IMR-90 (cell line): ENCODE measurements around the gene IP6K2. TPM values are rescaled to one million over a fixed set of nuclear protein-coding genes. Genes with fewer than 3 reads are reported as not detected.

Experiments
- ATAC-seq: fragments of 200-7000 bp; cut with Tn5 transposase; 2 replicates; pipeline ENCODE4 v1.9.1; 2020; ENCODE audit warnings: low read depth, mild to moderate bottlenecking, moderate library complexity
- BruUV-seq: library from RNA; stranded (reverse); fragments of 400-500 nt; replicated peaks from 2 replicates; lab custom pipeline; 2021; lab: Mats Ljungman, UMichigan
- CTCF ChIA-PET: fragments of 300-600 bp; formaldehyde crosslinking; extraction: SDS; loops from one replicate; lab custom pipeline; 2021; ENCODE audit warnings: antibody characterized with exemption; lab: Yijun Ruan, JAX
- POLR2A ChIA-PET: fragments of 300-600 bp; sonication (Branson Sonifier 250); formaldehyde crosslinking; loops from one replicate; lab custom pipeline; 2022; ENCODE audit warnings: antibody characterized with exemption; ENCODE audit not compliant: unreplicated experiment; lab: Charles Lee
- DNase-seq: peaks from one replicate; pipeline ENCODE4 v3.0.0; 2013
- H2AFZ ChIP-seq: replicated peaks from 2 replicates; pipeline ENCODE3; 2013; ENCODE audit warnings: low read length, mild to moderate bottlenecking; ENCODE audit not compliant: poor library complexity
- H2AK5ac ChIP-seq: 2 replicates; pipeline ENCODE4 v1.6.1; 2013; ENCODE audit warnings: low read depth, low read length, inconsistent platforms
- H2AK9ac ChIP-seq: replicated peaks from 2 replicates; pipeline ENCODE3; 2013; ENCODE audit warnings: mild to moderate bottlenecking, low read depth, low read length, moderate library complexity; ENCODE audit not compliant: poor library complexity
- H2BK120ac ChIP-seq: 2 replicates; pipeline ENCODE4 v1.6.1; 2013; ENCODE audit warnings: low read depth, low read length, inconsistent platforms
- H2BK15ac ChIP-seq: 3 replicates; pipeline ENCODE4 v1.6.1; 2013; ENCODE audit warnings: low read depth, low read length, inconsistent platforms
- H2BK20ac ChIP-seq: 2 replicates; pipeline ENCODE4 v1.6.1; 2013; ENCODE audit warnings: low read depth, mild to moderate bottlenecking, inconsistent platforms, low read length, moderate library complexity
- H2BK5ac ChIP-seq: 2 replicates; pipeline ENCODE4 v1.6.1; 2013; ENCODE audit warnings: mild to moderate bottlenecking, low read depth, low read length, inconsistent platforms; ENCODE audit not compliant: poor library complexity, severe bottlenecking
- H3K14ac ChIP-seq: replicated peaks from 2 replicates; pipeline ENCODE4 v1.6.1; 2013; ENCODE audit warnings: low read depth, low read length, inconsistent platforms
- H3K18ac ChIP-seq: 2 replicates; pipeline ENCODE4 v1.6.1; 2013; ENCODE audit warnings: low read depth, low read length, control low read depth
- H3K23ac ChIP-seq: 2 replicates; pipeline ENCODE4 v1.6.1; 2013; ENCODE audit warnings: low read depth, low read length, inconsistent platforms
- H3K27ac ChIP-seq: 2 replicates; pipeline ENCODE4 v1.5.1; 2013; ENCODE audit warnings: mild to moderate bottlenecking, control low read depth, low read length; ENCODE audit not compliant: insufficient read depth
- H3K27me3 ChIP-seq: 2 replicates; pipeline ENCODE4 v1.6.1; 2013; ENCODE audit warnings: low read length; ENCODE audit not compliant: control insufficient read depth, insufficient read depth
- H3K36me3 ChIP-seq: 2 replicates; pipeline ENCODE4 v1.6.1; 2013; ENCODE audit warnings: low read length, mixed read lengths; ENCODE audit not compliant: control insufficient read depth, insufficient read depth
- H3K4ac ChIP-seq: 2 replicates; pipeline ENCODE4 v1.6.1; 2013; ENCODE audit warnings: low read depth, low read length, inconsistent platforms
- H3K4me1 ChIP-seq: 2 replicates; pipeline ENCODE4 v1.6.1; 2013; ENCODE audit warnings: low read length, mixed read lengths; ENCODE audit not compliant: control insufficient read depth, insufficient read depth
- H3K4me2 ChIP-seq: 2 replicates; pipeline ENCODE4 v1.6.1; 2013; ENCODE audit warnings: low read depth, mild to moderate bottlenecking, control low read depth, low read length, moderate library complexity
- H3K4me3 ChIP-seq: 2 replicates; pipeline ENCODE4 v1.5.1; 2013; ENCODE audit warnings: low read depth, mild to moderate bottlenecking, control low read depth, low read length, moderate library complexity; ENCODE audit not compliant: insufficient read depth
- H3K56ac ChIP-seq: 2 replicates; pipeline ENCODE4 v1.6.1; 2013; ENCODE audit warnings: low read length, inconsistent platforms; ENCODE audit not compliant: insufficient read depth; ENCODE audit errors: extremely low read depth
- H3K79me1 ChIP-seq, 2 experiments: 2 replicates each; pipeline ENCODE4 v1.6.1; 2013; ENCODE audit warnings: low read length in 2 of 2, inconsistent platforms in 1 of 2, low read depth in 1 of 2
- H3K9ac ChIP-seq: 2 replicates; pipeline ENCODE4 v1.6.1; 2013; ENCODE audit warnings: low read depth, low read length, control low read depth
- H3K9me1 ChIP-seq: 2 replicates; pipeline ENCODE4 v1.6.1; 2013; ENCODE audit warnings: low read length, inconsistent platforms; ENCODE audit not compliant: insufficient read depth
- H3K9me3 ChIP-seq: 2 replicates; pipeline ENCODE4 v1.6.1; 2013; ENCODE audit warnings: low read length; ENCODE audit not compliant: control insufficient read depth, insufficient read depth
- H4K20me1 ChIP-seq: 2 replicates; pipeline ENCODE4 v1.6.1; 2013; ENCODE audit warnings: low read length, inconsistent platforms; ENCODE audit not compliant: insufficient read depth
- H4K5ac ChIP-seq: 2 replicates; pipeline ENCODE4 v1.6.1; 2013; ENCODE audit warnings: mild to moderate bottlenecking, low read depth, low read length, control low read depth
- H4K8ac ChIP-seq, 2 experiments: 2 replicates each; pipeline ENCODE4 v1.6.1; 2013; ENCODE audit warnings: low read depth in 2 of 2, low read length in 2 of 2, control low read depth in 1 of 2, inconsistent platforms in 1 of 2
- H4K91ac ChIP-seq: 2 replicates; pipeline ENCODE4 v1.6.1; 2013; ENCODE audit warnings: low read depth, low read length, inconsistent platforms; ENCODE audit not compliant: insufficient read depth
- CEBPB ChIP-seq: IDR thresholded peaks from 2 replicates; pipeline ENCODE4 v1.6.1; 2012; ENCODE audit warnings: low read depth, low read length, improper control_type of control experiment
- MAFK ChIP-seq: IDR thresholded peaks from 2 replicates; pipeline ENCODE4 v1.6.1; 2012; ENCODE audit warnings: low read depth, low read length, improper control_type of control experiment
- POLR2A ChIP-seq: IDR thresholded peaks from 2 replicates; pipeline ENCODE4 v1.6.1; 2012; ENCODE audit warnings: mild to moderate bottlenecking, low read depth, low read length
- RCOR1 ChIP-seq: IDR thresholded peaks from 2 replicates; pipeline ENCODE4 v1.6.1; 2012; ENCODE audit warnings: mild to moderate bottlenecking, low read length, improper control_type of control experiment; ENCODE audit not compliant: insufficient replicate concordance
- WGBS, 2 experiments: methylation state at CpG; one replicate each; pipeline versions ENCODE4 v1.1.5 to v1.1.7; 2013; ENCODE audit warnings: missing lambda C conversion rate in 2 of 2; ENCODE audit not compliant: insufficient read length in 1 of 2; ENCODE audit errors: extremely low coverage in 2 of 2; 5-methylcytosine and 5-hydroxymethylcytosine counted together
- dilution Hi-C: fragments of 300-500 bp; cut with HindIII; formaldehyde crosslinking; loops from one replicate; pipeline ENCODE4 v1.14.3; 2018; ENCODE audit warnings: low sequenced_read_pairs; ENCODE audit not compliant: unreplicated experiment
- in situ Hi-C: fragments of 300-500 bp; cut with MboI; formaldehyde crosslinking; loops from 3 replicates; pipeline ENCODE4 v1.14.3; 2019; ENCODE audit warnings: low sequenced_read_pairs, inconsistent platforms, mixed read lengths
- intact Hi-C: fragments of 100-400 bp; cut with micrococcal nuclease; formaldehyde crosslinking; loops from 2 replicates; pipeline ENCODE4 v1.10.0; 2022
- polyA plus RNA-seq, 3 experiments: library from polyadenylated mRNA; depleted of rRNA; stranded (reverse); fragments of >200 nt; gene quantifications; 2 replicates each; pipeline ENCODE4 v1.2.3, GENCODE V29; 2012; ENCODE audit warnings: low replicate concordance in 1 of 3
- total RNA-seq: library from RNA; depleted of rRNA; stranded (reverse); fragments of >200 nt; gene quantifications from 2 replicates; pipeline ENCODE4 v1.2.3, GENCODE V29; 2012

IP6K2 gene
- total and polyA plus RNA-seq, 2 of the 4 experiments (the other 2 are of a cell fraction), result 73.7 to 169 TPM

- no peak overlapping the region for H2BK120ac ChIP-seq
- no peak overlapping the region for H3K4me2 ChIP-seq
- POLR2A ChIA-PET, result no interaction called here
- no peaks in the 10 kb centered on the region for H3K9me1 ChIP-seq
- WGBS, 2 experiments, result 82% methylated on average over 16 of the region's 22 CpGs; no CpG with 5 or more reads in 1 of the 2 experiments
- H3K4me3 ChIP-seq, result no peak overlapping the region
- H3K9me3 ChIP-seq, result no peaks in the 10 kb centered on the region
- H2AK5ac ChIP-seq, result no peak overlapping the region
- H3K4ac ChIP-seq, result no peak overlapping the region
- DNase-seq, result no peak
- intact Hi-C loops (no loop called here), dilution Hi-C loops (no loop called here), in situ Hi-C loops (no loop called here)
- no peaks in the 10 kb centered on the region for H3K36me3 ChIP-seq
- H4K5ac ChIP-seq, result no peak overlapping the region
- H4K8ac ChIP-seq, result no peak overlapping the region
- no peak overlapping the region for H3K23ac ChIP-seq
- H3K18ac ChIP-seq, result no peak overlapping the region
- no peak for ATAC-seq
- H3K79me1 ChIP-seq, result no peaks in the 10 kb centered on the region
- no peak overlapping the region for H2AFZ ChIP-seq
- no peaks in the 10 kb centered on the region; the same call in 1 of the 2 replicates for H4K20me1 ChIP-seq
- no peak overlapping the region for H3K9ac ChIP-seq
- H2BK20ac ChIP-seq, result no peak overlapping the region
- H3K14ac ChIP-seq, result no peak overlapping the region
- no peak overlapping the region for H2BK5ac ChIP-seq
- H3K56ac ChIP-seq, result no peak overlapping the region
- no peak for TF ChIP-seq CEBPB
- no peak for TF ChIP-seq POLR2A
- no peak for TF ChIP-seq RCOR1
- no peak for TF ChIP-seq MAFK
- no TSS peak for BruUV-seq
- H3K4me1 ChIP-seq, result no peaks in the 10 kb centered on the region
- peak overlapping the region; percentile 9 for H2AK9ac ChIP-seq
- H4K91ac ChIP-seq, result no peak overlapping the region
- H3K27me3 ChIP-seq, result no peaks in the 10 kb centered on the region
- H3K27ac ChIP-seq, result no peak overlapping the region
- CTCF ChIA-PET, result no interaction called here
- no peak overlapping the region for H2BK15ac ChIP-seq
Measured at GRCh38 chr3:48644898-48645760, 71.9 kb downstream of the IP6K2 start.
